SK-N-SH treated with all-trans-retinoic acid at 6 μM for 48 hours (cell line): Measurements from ENCODE around the gene CREBRF.
"Not testable (repeated sequence)": the region's sequence is repeated elsewhere in the genome, so short reads cannot be mapped to it uniquely, and the experiment has no call there.

Experiments used
- ATAC-seq: fragments of 200-7000 bp; cut with Tn5 transposase; 3 replicates; pipeline ENCODE4 v1.9.1; 2020; ENCODE audit warnings: mild to moderate bottlenecking, moderate library complexity
- BACH2 ChIP-seq: fragments of 250-450 bp; sonication (Bioruptor Pico); IDR thresholded peaks from 2 replicates; pipeline ENCODE4 v1.9.0; 2021; ENCODE audit warnings: mild to moderate bottlenecking, borderline replicate concordance
- CSDC2 ChIP-seq: fragments of 250-450 bp; sonication (Bioruptor Pico); IDR thresholded peaks from 2 replicates; pipeline ENCODE4 v1.5.0; 2020; ENCODE audit warnings: mild to moderate bottlenecking, moderate library complexity
- ESRRG ChIP-seq: fragments of 250-450 bp; sonication (Bioruptor Pico); IDR thresholded peaks from 2 replicates; pipeline ENCODE4 v1.6.1; 2021; ENCODE audit warnings: mild to moderate bottlenecking
- ISL1 ChIP-seq: fragments of 250-450 bp; sonication (Bioruptor Pico); IDR thresholded peaks from 2 replicates; pipeline ENCODE4 v2.1.2; 2022; ENCODE audit warnings: mild to moderate bottlenecking, moderate library complexity
- OSR1 ChIP-seq: fragments of 250-450 bp; sonication (Bioruptor Pico); IDR thresholded peaks from 2 replicates; pipeline ENCODE4 v1.8.0; 2022; ENCODE audit warnings: moderate library complexity, mild to moderate bottlenecking, inconsistent platforms
- PATZ1 ChIP-seq: fragments of 250-450 bp; sonication (Bioruptor Pico); IDR thresholded peaks from 2 replicates; pipeline ENCODE4 v1.8.0; 2020; ENCODE audit warnings: mild to moderate bottlenecking, moderate library complexity, borderline replicate concordance
- POU6F1 ChIP-seq: fragments of 250-450 bp; sonication (Bioruptor Pico); IDR thresholded peaks from 2 replicates; pipeline ENCODE4 v1.8.0; 2021; ENCODE audit warnings: low read depth, mild to moderate bottlenecking, moderate library complexity, borderline replicate concordance
- PPARA ChIP-seq: fragments of 250-450 bp; sonication (Bioruptor Pico); IDR thresholded peaks from 2 replicates; pipeline ENCODE4 v1.5.0; 2020; ENCODE audit warnings: mild to moderate bottlenecking, borderline replicate concordance
- RARB ChIP-seq: fragments of 250-450 bp; sonication (Bioruptor Pico); IDR thresholded peaks from 2 replicates; pipeline ENCODE4 v1.8.0; 2021; ENCODE audit warnings: mild to moderate bottlenecking, moderate library complexity
- SNAI2 ChIP-seq: fragments of 250-450 bp; sonication (Bioruptor Pico); IDR thresholded peaks from 2 replicates; pipeline ENCODE4 v1.5.0; 2020; ENCODE audit warnings: mild to moderate bottlenecking, moderate library complexity
- TCF4 ChIP-seq: fragments of 250-450 bp; sonication (Bioruptor Pico); IDR thresholded peaks from 2 replicates; pipeline ENCODE4 v1.8.0; 2021; ENCODE audit warnings: mild to moderate bottlenecking, moderate library complexity, borderline replicate concordance
- TOX ChIP-seq: fragments of 250-450 bp; sonication (Bioruptor Pico); IDR thresholded peaks from 2 replicates; pipeline ENCODE4 v1.8.0; 2021; ENCODE audit warnings: mild to moderate bottlenecking, moderate library complexity, borderline replicate concordance
- TSHZ2 ChIP-seq: fragments of 250-450 bp; sonication (Bioruptor Pico); IDR thresholded peaks from 2 replicates; pipeline ENCODE4 v1.5.0; 2020; ENCODE audit warnings: mild to moderate bottlenecking, moderate library complexity
- ZC3H10 ChIP-seq: fragments of 250-450 bp; sonication (Bioruptor Pico); IDR thresholded peaks from 2 replicates; pipeline ENCODE4 v1.5.1; 2021; ENCODE audit warnings: mild to moderate bottlenecking, moderate library complexity
- ZFP3 ChIP-seq: fragments of 250-450 bp; sonication (Bioruptor Pico); IDR thresholded peaks from 2 replicates; pipeline ENCODE4 v1.5.0; 2020; ENCODE audit warnings: mild to moderate bottlenecking, moderate library complexity
- ZFP30 ChIP-seq: fragments of 450-650 bp; formaldehyde crosslinking; IDR thresholded peaks from 2 replicates; pipeline ENCODE4 v1.5.0; 2022; ENCODE audit warnings: mild to moderate bottlenecking, moderate library complexity
- ZNF70 ChIP-seq: fragments of 450-650 bp; formaldehyde crosslinking; IDR thresholded peaks from 2 replicates; pipeline ENCODE4 v1.5.0; 2020; ENCODE audit warnings: mild to moderate bottlenecking, moderate library complexity
- ZNF8 ChIP-seq: fragments of 450-650 bp; formaldehyde crosslinking; IDR thresholded peaks from 2 replicates; pipeline ENCODE4 v1.5.0; 2020; ENCODE audit warnings: mild to moderate bottlenecking, moderate library complexity
- TF ChIP-seq, protein P1 (sequence below): fragments of 250-450 bp; sonication (Bioruptor Pico); IDR thresholded peaks from 2 replicates; pipeline ENCODE4 v1.5.1; 2020; ENCODE audit warnings: low read depth, mild to moderate bottlenecking, moderate library complexity

The CREBRF gene

DNA sequence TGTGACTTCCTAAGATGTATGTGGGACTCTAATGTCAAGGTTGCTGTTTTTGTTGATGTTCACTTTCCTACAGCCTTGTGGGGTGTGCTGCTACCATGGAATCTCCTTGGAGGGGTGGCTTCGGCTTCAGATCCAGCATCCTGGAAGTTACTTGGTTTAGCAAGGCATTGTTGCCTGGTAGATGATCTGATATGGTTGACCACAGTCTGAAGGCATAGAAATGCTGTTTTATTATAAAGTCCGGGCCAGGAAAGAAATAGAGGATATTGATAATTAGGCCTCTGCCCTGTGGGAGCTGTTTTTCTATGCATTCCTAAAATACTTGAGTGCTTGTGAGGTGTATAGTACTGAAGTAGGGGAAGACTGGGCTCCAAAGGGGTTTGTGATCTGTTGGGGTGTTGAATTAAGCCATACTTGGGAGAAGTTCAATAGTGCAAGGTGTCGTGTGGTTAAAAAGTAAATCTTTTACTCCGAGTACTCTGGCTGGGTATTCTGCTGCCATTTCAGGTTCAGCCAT lies 27.3 kb upstream of the CREBRF start:
- ATAC-seq: no peak; the same call in 2 of the 3 replicates
- no peak for TF ChIP-seq ZC3H10
- TF ChIP-seq CSDC2 (CRISPR knock-in tag): no peak
- no peak for TF ChIP-seq BACH2 (CRISPR knock-in tag)
- TF ChIP-seq PATZ1 (CRISPR knock-in tag): no peak
- TF ChIP-seq ZNF8 (CRISPR knock-in tag): no peak
- TF ChIP-seq RARB (CRISPR knock-in tag): no peak
- no peak for TF ChIP-seq ESRRG (CRISPR knock-in tag)
- TF ChIP-seq OSR1: no peak
- no peak for TF ChIP-seq ZNF70 (CRISPR knock-in tag)
- no peak for TF ChIP-seq TCF4 (CRISPR knock-in tag)
- TF ChIP-seq, protein P1, sequence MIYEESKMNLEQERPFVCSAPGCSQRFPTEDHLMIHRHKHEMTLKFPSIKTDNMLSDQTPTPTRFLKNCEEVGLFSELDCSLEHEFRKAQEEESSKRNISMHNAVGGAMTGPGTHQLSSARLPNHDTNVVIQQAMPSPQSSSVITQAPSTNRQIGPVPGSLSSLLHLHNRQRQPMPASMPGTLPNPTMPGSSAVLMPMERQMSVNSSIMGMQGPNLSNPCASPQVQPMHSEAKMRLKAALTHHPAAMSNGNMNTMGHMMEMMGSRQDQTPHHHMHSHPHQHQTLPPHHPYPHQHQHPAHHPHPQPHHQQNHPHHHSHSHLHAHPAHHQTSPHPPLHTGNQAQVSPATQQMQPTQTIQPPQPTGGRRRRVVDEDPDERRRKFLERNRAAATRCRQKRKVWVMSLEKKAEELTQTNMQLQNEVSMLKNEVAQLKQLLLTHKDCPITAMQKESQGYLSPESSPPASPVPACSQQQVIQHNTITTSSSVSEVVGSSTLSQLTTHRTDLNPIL (CRISPR knock-in tag): no peak
- TF ChIP-seq PPARA (CRISPR knock-in tag): no peak
- TF ChIP-seq ZFP3 (CRISPR knock-in tag): no peak
- TF ChIP-seq POU6F1 (CRISPR knock-in tag): no peak
- TF ChIP-seq TOX: no peak

- no peak for TF ChIP-seq SNAI2 (CRISPR knock-in tag)
- TF ChIP-seq ZNF70 (CRISPR knock-in tag): no peak
- no peak for TF ChIP-seq TCF4 (CRISPR knock-in tag)
- no peak for TF ChIP-seq TOX
- no peak for TF ChIP-seq PPARA (CRISPR knock-in tag)
- no peak for TF ChIP-seq PATZ1 (CRISPR knock-in tag)
- no peak for TF ChIP-seq OSR1
- TF ChIP-seq TSHZ2 (CRISPR knock-in tag): no peak
- no peak for TF ChIP-seq RARB (CRISPR knock-in tag)
- TF ChIP-seq ISL1: no peak
- TF ChIP-seq ZC3H10: no peak
- no peak for TF ChIP-seq POU6F1 (CRISPR knock-in tag)
- no peak for TF ChIP-seq ZFP30 (CRISPR knock-in tag)
- no peak for TF ChIP-seq ZNF8 (CRISPR knock-in tag)
- no peak for TF ChIP-seq ZFP3 (CRISPR knock-in tag)
- no peak for TF ChIP-seq ESRRG (CRISPR knock-in tag)
- TF ChIP-seq CSDC2 (CRISPR knock-in tag): no peak
- TF ChIP-seq BACH2 (CRISPR knock-in tag): no peak
- ATAC-seq: no peak
These were observed 26.6 kb upstream of the CREBRF start for GRCh38 chr5:173029499-173029921.

GRCh38 chr5:173032096-173032495 lies 24.1 kb upstream of the CREBRF start:
- not testable (repeated sequence) for ATAC-seq
